ENCODE measurements around the gene EIF4A2.

- TF ChIP-seq CTCF (optimal IDR thresholded peaks at IDR 0.05 in 1 of 3, IDR thresholded peaks at IDR 0.05 in 1 of 3, conservative IDR thresholded peaks at IDR 0.05 in 1 of 3; ENCODE audit: extremely low read depth in 1 of 3, insufficient read depth in 2 of 3, low read length in 3 of 3) (no peak), EZH2 (IDR thresholded peaks at IDR 0.05; ENCODE audit: low read length) (no peak)
Measured at GRCh38 chr3:186826410-186826975, 43.1 kb downstream of the EIF4A2 start.
